Activated B cell treated with CpG ODN at 0.5 μM for 24 hours (primary cell): ENCODE measurements around the gene ADAT1. TPM values are rescaled to one million over a fixed set of nuclear protein-coding genes. Genes with fewer than 3 reads are reported as not detected.

ENCODE experiments used
- ATAC-seq: fragments of 200-7000 bp; cut with Tn5 transposase; one replicate; pipeline ENCODE4 v1.10.0; 2021; ENCODE audit warnings: low read depth, mild to moderate bottlenecking, moderate library complexity
- CTCF ChIA-PET: fragments of 350-600 bp; sonication (Branson Sonifier 250); formaldehyde crosslinking; loops from one replicate; lab custom pipeline; 2021; ENCODE audit warnings: antibody characterized with exemption; lab: Charles Lee
- POLR2A ChIA-PET: fragments of 350-600 bp; sonication (Branson Sonifier 250); formaldehyde crosslinking; loops from one replicate; lab custom pipeline; 2021; ENCODE audit warnings: antibody characterized with exemption; lab: Charles Lee
- DNase-seq: peaks from one replicate; pipeline ENCODE4 v3.0.0; 2022
- H3K27ac Mint-ChIP-seq: one replicate; pipeline ENCODE4 v1.8.0; 2020; ENCODE audit warnings: mixed read lengths
- H3K27me3 Mint-ChIP-seq: one replicate; pipeline ENCODE4 v1.8.0; 2021; ENCODE audit warnings: mixed read lengths
- H3K36me3 Mint-ChIP-seq: one replicate; pipeline ENCODE4 v1.8.0; 2021; ENCODE audit warnings: low read depth, mixed read lengths
- H3K4me1 Mint-ChIP-seq: one replicate; pipeline ENCODE4 v1.8.0; 2021; ENCODE audit warnings: mixed read lengths
- H3K4me3 Mint-ChIP-seq: one replicate; pipeline ENCODE4 v1.8.0; 2020; ENCODE audit warnings: mild to moderate bottlenecking, mixed read lengths
- H3K9me3 Mint-ChIP-seq: one replicate; pipeline ENCODE4 v1.8.0; 2020; ENCODE audit warnings: mixed read lengths
- CTCF ChIP-seq: fragments of 200-600 bp; IDR thresholded peaks from one replicate; pipeline ENCODE4 v1.8.0; 2022; ENCODE audit warnings: antibody characterized with exemption, mild to moderate bottlenecking
- intact Hi-C: fragments of 100-400 bp; cut with micrococcal nuclease; formaldehyde crosslinking; loops from one replicate; pipeline ENCODE4 v1.15.1; 2024
- total RNA-seq: library from RNA; stranded (reverse); gene quantifications from 2 replicates; pipeline ENCODE4 v1.2.3, GENCODE V29; 2022

The ADAT1 gene
- total RNA-seq, 1 donor from 2014 or later: 57.2 TPM

- Mint-ChIP-seq H3K27ac (peak overlapping the region; percentile 37), H3K4me3 (peak overlapping the region; percentile 15), H3K36me3 (peaks cover 57% of the 10 kb centered on the region), H3K4me1 (peaks cover 56% of the 10 kb centered on the region), H3K9me3 (no peaks in the 10 kb centered on the region), H3K27me3 (no peaks in the 10 kb centered on the region)
- ChIA-PET CTCF (interaction anchor here (1.0 kb wide), 1 partner anchor 107 kb away, joined by 3 read pairs; no protein-coding TSS in a partner anchor), POLR2A (interaction anchor here (0.6 to 1.0 kb wide), 2 partner anchors 20 to 70 kb away, joined by 3 to 11 read pairs; no protein-coding TSS in a partner anchor)
- intact Hi-C loops: no loop called here
- no peak for TF ChIP-seq CTCF
- ATAC-seq: no peak
- DNase-seq: no peak
Measured at GRCh38 chr16:75579281-75579834, 43.7 kb downstream of the ADAT1 start.

- DNase-seq: no peak
- ChIA-PET POLR2A (no interaction called here), CTCF (interaction anchor here (1.0 kb wide), 1 partner anchor 106 kb away, joined by 3 read pairs; no protein-coding TSS in a partner anchor)
- H3K27me3 Mint-ChIP-seq: no peaks in the 10 kb centered on the region
- H3K27ac Mint-ChIP-seq: no peak overlapping the region
- no peak overlapping the region for H3K4me3 Mint-ChIP-seq
- no peaks in the 10 kb centered on the region for H3K9me3 Mint-ChIP-seq
- ATAC-seq: no peak
- peaks cover 54% of the 10 kb centered on the region for H3K4me1 Mint-ChIP-seq
- H3K36me3 Mint-ChIP-seq: peaks cover 64% of the 10 kb centered on the region
- intact Hi-C loops: no loop called here
- TF ChIP-seq CTCF: no peak
Measured at GRCh38 chr16:75578725-75579124, 44.4 kb downstream of the ADAT1 start.

- no peak for TF ChIP-seq CTCF
- ChIA-PET POLR2A (no interaction called here), CTCF (no interaction called here)
- DNase-seq (no peak), ATAC-seq (no peak)
- Mint-ChIP-seq H3K27ac (no peak overlapping the region), H3K36me3 (peaks cover 69% of the 10 kb centered on the region), H3K4me3 (no peak overlapping the region), H3K27me3 (no peaks in the 10 kb centered on the region), H3K4me1 (peaks cover 53% of the 10 kb centered on the region), H3K9me3 (no peaks in the 10 kb centered on the region)
- intact Hi-C loops: no loop called here
Measured at GRCh38 chr16:75578212-75578611, 44.9 kb downstream of the ADAT1 start.

- H3K36me3 Mint-ChIP-seq: peaks cover 83% of the 10 kb centered on the region
- H3K4me1 Mint-ChIP-seq: peaks cover 57% of the 10 kb centered on the region
- no peak for TF ChIP-seq CTCF
- intact Hi-C loops: no loop called here
- ChIA-PET POLR2A (interaction anchor here (0.7 to 0.8 kb wide), 2 partner anchors 9 to 10 kb away, joined by 3 read pairs; partner anchors contain the start of gene GABARAPL2), CTCF (no interaction called here)
- H3K27ac Mint-ChIP-seq: peak overlapping the region; percentile 22
- H3K27me3 Mint-ChIP-seq: no peaks in the 10 kb centered on the region
- no peaks in the 10 kb centered on the region for H3K9me3 Mint-ChIP-seq
- no peak for DNase-seq
- ATAC-seq: no peak
- no peak overlapping the region for H3K4me3 Mint-ChIP-seq
Measured at GRCh38 chr16:75576384-75576811, 46.7 kb downstream of the ADAT1 start.

- TF ChIP-seq CTCF: no peak
- CTCF ChIA-PET: no interaction called here
- H3K4me3 Mint-ChIP-seq: no peak overlapping the region
- POLR2A ChIA-PET: no interaction called here
- no peaks in the 10 kb centered on the region for H3K27me3 Mint-ChIP-seq
- peaks cover 59% of the 10 kb centered on the region for H3K4me1 Mint-ChIP-seq
- H3K36me3 Mint-ChIP-seq: peaks cover 85% of the 10 kb centered on the region
- intact Hi-C loops: no loop called here
- no peak for ATAC-seq
- no peaks in the 10 kb centered on the region for H3K9me3 Mint-ChIP-seq
- H3K27ac Mint-ChIP-seq: peak overlapping the region; percentile 22
- no peak for DNase-seq
Measured at GRCh38 chr16:75575958-75576357, 47.1 kb downstream of the ADAT1 start.
